Thyroid gland (tissue), 4 donors: Measurements from ENCODE around the gene ZNF555. TPM values are rescaled to one million over a fixed set of nuclear protein-coding genes. Genes with fewer than 3 reads are reported as not detected.

Source experiments
- DNase-seq, 2 donors: peaks; one replicate each; pipeline ENCODE4 v3.0.0-alpha.2; 2019
- H3K27ac ChIP-seq, 3 donors: fragments of 200-600 bp; sonication (generic); 1 replicate in 2 of 3; 2 replicates in 1 of 3; pipeline ENCODE4 v1.5.1; 2016 to 2019; ENCODE audit warnings: mild to moderate bottlenecking in 1 of 3, moderate library complexity in 1 of 3
- H3K27me3 ChIP-seq: fragments of 200-600 bp; sonication (generic); one replicate; pipeline ENCODE4 v1.5.1; 2019
- H3K36me3 ChIP-seq, 2 donors: fragments of 200-600 bp; sonication (generic); one replicate each; pipeline ENCODE4 v1.5.1; 2016 to 2019
- H3K4me1 ChIP-seq, 2 donors: fragments of 200-600 bp; sonication (generic); one replicate each; pipeline ENCODE4 v1.5.1; 2017 to 2019
- H3K4me3 ChIP-seq, 3 donors: fragments of 200-600 bp; sonication (generic); replicated peaks in 1 of 3; 1 replicate in 2 of 3; 2 replicates in 1 of 3; pipeline ENCODE4 v1.5.1; 2016; ENCODE audit warnings: mild to moderate bottlenecking in 1 of 3
- H3K9me3 ChIP-seq: fragments of 200-600 bp; sonication (generic); one replicate; pipeline ENCODE4 v1.5.1; 2017
- CTCF ChIP-seq, 6 experiments: fragments of 200-600 bp in 3 of 6; fragments of 450-650 bp in 3 of 6; sonication (generic) in 3 of 6; IDR thresholded peaks; one replicate each; pipeline ENCODE4 v1.5.1; 2016 to 2019; ENCODE audit warnings: antibody characterized with exemption in 6 of 6, mild to moderate bottlenecking in 2 of 6, inconsistent platforms in 1 of 6, moderate library complexity in 1 of 6
- POLR2A ChIP-seq, 2 donors: fragments of 450-650 bp; IDR thresholded peaks; one replicate each; pipeline ENCODE4 v1.6.1; 2017; ENCODE audit warnings: antibody characterized with exemption in 2 of 2, mild to moderate bottlenecking in 2 of 2, moderate library complexity in 1 of 2
- WGBS, 2 donors: methylation state at CpG; one replicate each; pipeline ENCODE4 v1.1.5; 2017; 5-methylcytosine and 5-hydroxymethylcytosine counted together
- intact Hi-C: fragments of 100-400 bp; cut with DNase I; formaldehyde crosslinking; loops from one replicate; pipeline ENCODE4 v1.15.1; 2023
- total RNA-seq, 4 donors: library from RNA; depleted of rRNA; stranded (reverse); fragments of >200 nt; gene quantifications; one replicate each; pipeline ENCODE4 v1.2.3, GENCODE V29; 2016

The ZNF555 gene
- total RNA-seq, 4 donors from 2014 or later = 8.7 to 10.2 (median 9.5) TPM

GRCh38 chr19:2852598-2852997 is 11.3 kb downstream of the ZNF555 start:
- TF ChIP-seq CTCF (IDR thresholded peaks at IDR 0.05) (no peak), POLR2A (IDR thresholded peaks at IDR 0.05) (no peak)
- DNase-seq = no peak
- H3K27me3 ChIP-seq = no peaks in the 10 kb centered on the region
- peaks cover 35 to 37% of the 10 kb centered on the region in 2 donors for H3K36me3 ChIP-seq
- no peaks in the 10 kb centered on the region for H3K4me1 ChIP-seq
- no peaks in the 10 kb centered on the region for H3K9me3 ChIP-seq
- H3K27ac ChIP-seq = no peak overlapping the region
- H3K4me3 ChIP-seq = no peak overlapping the region
- intact Hi-C loops = no loop called here
- WGBS, 2 donors = 97 to 98% methylated on average over 10 of the region's 10 CpGs

- Histone ChIP-seq H3K27ac (no peak overlapping the region), H3K36me3 (peaks cover 35 to 37% of the 10 kb centered on the region in 2 donors), H3K4me3 (no peak overlapping the region), H3K4me1 (no peaks in the 10 kb centered on the region), H3K9me3 (no peaks in the 10 kb centered on the region), H3K27me3 (no peaks in the 10 kb centered on the region)
- intact Hi-C loops = no loop called here
- WGBS, 2 donors = 96% methylated on average over 11 of the region's 11 CpGs
- TF ChIP-seq CTCF (IDR thresholded peaks at IDR 0.05) = no peak
- no peak for TF ChIP-seq POLR2A (IDR thresholded peaks at IDR 0.05)
- DNase-seq = no peak
These were observed 11.8 kb downstream of the ZNF555 start for GRCh38 chr19:2853015-2853606.

GRCh38 chr19:2854849-2855248 is 13.6 kb downstream of the ZNF555 start:
- 94 to 99% methylated on average over 3 of the region's 3 CpGs for WGBS, 2 donors
- TF ChIP-seq POLR2A (IDR thresholded peaks at IDR 0.05) = no peak
- no peak for TF ChIP-seq CTCF (IDR thresholded peaks at IDR 0.05)
- no peak for DNase-seq
- H3K4me3 ChIP-seq = no peak overlapping the region
- intact Hi-C loops = no loop called here
- no peaks in the 10 kb centered on the region for H3K4me1 ChIP-seq
- no peak overlapping the region for H3K27ac ChIP-seq
- H3K9me3 ChIP-seq = no peaks in the 10 kb centered on the region
- peaks cover 35 to 37% of the 10 kb centered on the region in 2 donors for H3K36me3 ChIP-seq
- no peaks in the 10 kb centered on the region for H3K27me3 ChIP-seq

- TF ChIP-seq CTCF (IDR thresholded peaks at IDR 0.05) = no peak
- no peak for TF ChIP-seq POLR2A (IDR thresholded peaks at IDR 0.05)
- no peak overlapping the region for H3K27ac ChIP-seq
- no peaks in the 10 kb centered on the region for H3K27me3 ChIP-seq
- peaks cover 25 to 26% of the 10 kb centered on the region in 2 donors for H3K36me3 ChIP-seq
- no peak overlapping the region for H3K4me3 ChIP-seq
- no peaks in the 10 kb centered on the region for H3K9me3 ChIP-seq
- 89 to 96% methylated on average over 5 of the region's 5 CpGs for WGBS, 2 donors
- DNase-seq = no peak
- intact Hi-C loops = no loop called here
- H3K4me1 ChIP-seq = no peaks in the 10 kb centered on the region
These were observed 15.3 kb downstream of the ZNF555 start for GRCh38 chr19:2856457-2857050.

- no peak overlapping the region for H3K4me3 ChIP-seq
- DNase-seq = no peak
- 70 to 75% methylated on average over 17 to 27 of the region's 27 CpGs for WGBS, 2 donors
- H3K9me3 ChIP-seq = no peaks in the 10 kb centered on the region
- intact Hi-C loops = no loop called here
- H3K36me3 ChIP-seq = peaks cover 3% of the 10 kb centered on the region in 2 donors
- H3K4me1 ChIP-seq = no peaks in the 10 kb centered on the region
- no peak overlapping the region for H3K27ac ChIP-seq
- no peak for TF ChIP-seq CTCF (IDR thresholded peaks at IDR 0.05)
- no peak for TF ChIP-seq POLR2A (IDR thresholded peaks at IDR 0.05)
- no peaks in the 10 kb centered on the region for H3K27me3 ChIP-seq
These were observed 17.6 kb downstream of the ZNF555 start for GRCh38 chr19:2858864-2859263.
